ENCODE measurements around the gene CEP170.

CEP170 gene
- total RNA-seq: 91.5 to 222 (median 157) reads per million in 18 experiments

DNA sequence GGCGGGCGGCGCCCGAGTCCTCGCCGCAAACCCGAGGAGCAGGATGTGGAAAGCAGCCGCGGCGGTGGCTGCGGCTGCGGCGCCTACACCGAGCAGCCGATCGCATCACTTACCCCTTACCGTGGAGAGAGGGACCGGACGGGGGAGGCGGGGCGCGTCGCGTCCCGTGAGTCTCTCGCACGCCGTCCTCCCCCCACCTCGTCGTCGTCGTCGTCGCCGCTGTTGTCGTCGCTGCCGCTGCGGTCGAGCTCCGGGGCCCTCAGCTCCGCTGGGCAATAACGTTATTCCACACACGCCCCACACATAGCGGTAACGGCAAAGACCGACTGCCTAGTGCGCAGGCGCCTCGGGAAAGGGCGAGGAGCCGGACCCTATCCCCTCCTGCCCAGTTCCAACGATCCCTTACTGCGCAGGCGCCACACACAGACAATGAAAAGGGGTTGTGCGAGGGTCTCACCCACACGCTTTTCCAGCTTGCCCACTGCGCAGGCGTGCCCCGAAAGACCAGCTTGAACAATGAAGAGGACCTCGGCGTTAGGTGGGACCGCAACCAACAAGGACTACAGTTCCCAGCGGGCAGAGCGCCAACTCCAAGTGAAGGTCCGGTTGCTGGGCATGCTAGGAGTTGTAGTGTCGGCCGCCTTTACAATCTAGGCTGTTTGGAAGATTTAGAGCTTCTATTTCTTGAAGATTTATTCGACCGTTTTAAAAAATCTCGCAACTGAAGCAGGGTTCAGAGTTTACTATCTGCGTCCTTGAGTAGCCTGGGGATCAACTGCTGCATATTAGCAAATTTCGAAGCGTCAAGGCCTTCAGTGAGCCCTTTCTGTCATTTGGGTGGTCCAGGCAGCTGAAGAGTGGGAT, at the start of gene CEP170:
CEP170 (minus strand) TSS at position 355 of the 864 bp plus-strand sequence. CDS start 30,001 bp downstream, outside the sequence.
- DNase-seq: peak; percentile 93 to 96

DNA sequence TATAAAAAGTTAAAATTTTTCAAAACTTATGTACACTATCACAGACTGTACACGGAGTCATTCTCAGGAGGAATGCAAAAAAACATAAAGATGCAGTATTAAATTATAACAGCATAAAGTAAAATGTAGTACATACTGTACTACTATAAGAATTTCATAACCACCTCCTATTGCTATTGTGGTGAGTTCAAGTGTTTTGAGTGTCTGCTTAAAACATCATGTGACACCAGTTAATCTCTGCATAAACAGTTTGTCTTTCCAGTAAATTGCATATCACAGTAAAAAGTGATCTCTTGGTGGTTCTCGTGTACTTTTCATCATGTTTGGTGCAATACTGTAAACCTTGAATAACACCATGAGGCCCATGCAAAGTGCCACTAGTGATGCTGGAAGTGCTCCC, 46.0 kb upstream of the CEP170 start:
- DNase-seq: no peak

DNA sequence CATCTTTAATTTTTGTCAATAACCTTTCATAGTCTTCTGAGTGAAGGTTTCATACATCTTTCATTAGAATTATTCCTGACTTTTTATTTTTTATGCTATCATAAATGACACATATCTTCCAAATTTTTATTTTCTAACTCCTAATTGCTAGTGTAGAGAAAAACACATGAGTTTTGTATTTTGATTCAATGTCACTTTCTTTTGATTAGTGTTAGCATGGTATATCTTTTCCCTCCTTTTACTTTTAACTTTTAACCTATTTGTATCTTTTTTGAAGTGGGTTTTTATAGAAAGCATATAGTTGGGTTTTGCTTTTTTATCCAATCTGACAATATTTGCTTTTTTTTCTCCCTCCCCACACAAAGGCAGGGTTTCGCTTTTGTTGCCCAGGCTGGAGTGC, 44.0 kb upstream of the CEP170 start:
- no peak for DNase-seq

DNA sequence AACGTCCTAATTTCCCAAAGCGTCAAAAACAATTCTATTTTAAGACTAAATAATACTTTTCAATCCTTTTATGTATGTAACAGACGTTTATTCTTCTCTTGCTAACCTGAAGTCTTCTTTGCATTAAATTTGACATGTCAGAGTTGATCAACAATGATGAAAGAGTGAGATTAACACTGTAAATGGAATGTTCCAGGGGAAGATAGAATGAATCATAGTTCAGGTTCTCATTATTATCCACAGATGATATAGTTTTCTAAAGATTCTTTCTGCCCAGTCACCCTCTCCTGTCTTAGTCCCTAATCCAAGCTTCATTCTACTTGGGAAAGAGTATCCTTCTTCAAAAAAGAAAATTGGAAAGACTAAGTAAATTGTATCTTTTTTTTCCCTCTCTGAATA, 39.6 kb upstream of the CEP170 start:
- DNase-seq: no peak

DNA sequence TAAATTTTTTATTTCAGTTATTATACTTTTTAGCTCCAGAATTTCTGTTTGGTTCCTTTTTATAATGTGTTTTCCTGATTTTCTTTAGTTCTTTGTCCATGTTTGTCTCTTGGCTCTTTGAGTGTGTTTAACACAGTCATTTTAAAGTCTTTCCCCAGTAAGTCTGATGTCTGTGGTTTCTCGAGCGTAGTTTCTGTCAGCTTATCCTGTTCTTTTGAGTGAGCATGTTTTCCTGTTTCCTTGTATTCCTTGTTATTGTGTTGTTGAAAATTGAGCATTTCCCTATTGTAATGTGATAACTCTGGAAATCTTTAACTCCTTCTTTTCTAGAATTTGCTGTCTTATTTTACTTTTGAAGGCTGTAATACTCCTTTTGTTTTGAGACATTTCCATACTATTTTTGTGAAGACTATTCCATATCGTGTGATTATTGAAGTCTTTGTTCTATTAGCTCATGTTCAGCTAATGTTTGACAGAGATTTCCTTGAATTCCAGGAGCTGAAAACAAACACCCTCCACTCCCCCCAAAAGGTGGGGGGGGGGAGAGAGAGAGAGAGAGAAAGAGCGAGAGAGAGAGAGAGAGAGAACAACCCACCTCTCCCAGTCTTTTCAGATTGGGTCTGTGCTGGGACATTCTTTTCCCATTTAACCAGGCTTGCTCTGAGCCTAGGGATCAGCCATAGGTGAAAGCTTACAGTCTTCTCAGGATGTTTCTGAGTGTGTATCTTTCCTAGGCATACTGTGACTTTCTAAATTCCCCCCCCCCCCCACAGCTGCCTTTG, 39.1 kb upstream of the CEP170 start:
- no peak for DNase-seq

DNA sequence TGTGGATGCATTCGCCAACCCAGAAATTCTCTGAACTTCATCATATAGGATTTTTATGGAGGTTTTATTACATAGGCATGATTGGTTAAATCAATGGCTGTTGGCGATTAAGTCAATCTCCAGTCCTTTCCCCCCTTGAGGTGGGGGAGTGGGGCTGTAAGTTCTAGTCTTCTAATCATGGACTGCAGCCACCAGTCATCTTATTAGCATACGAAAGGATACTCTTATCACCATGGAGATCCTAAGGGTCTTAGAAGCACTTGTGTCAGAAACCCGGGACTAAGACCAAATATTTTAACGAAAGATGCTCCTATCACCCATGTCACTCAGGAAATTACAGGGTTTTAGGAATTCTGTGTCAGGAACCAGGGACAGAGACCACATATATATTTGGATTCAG, 37.0 kb upstream of the CEP170 start:
- DNase-seq: no peak

DNA sequence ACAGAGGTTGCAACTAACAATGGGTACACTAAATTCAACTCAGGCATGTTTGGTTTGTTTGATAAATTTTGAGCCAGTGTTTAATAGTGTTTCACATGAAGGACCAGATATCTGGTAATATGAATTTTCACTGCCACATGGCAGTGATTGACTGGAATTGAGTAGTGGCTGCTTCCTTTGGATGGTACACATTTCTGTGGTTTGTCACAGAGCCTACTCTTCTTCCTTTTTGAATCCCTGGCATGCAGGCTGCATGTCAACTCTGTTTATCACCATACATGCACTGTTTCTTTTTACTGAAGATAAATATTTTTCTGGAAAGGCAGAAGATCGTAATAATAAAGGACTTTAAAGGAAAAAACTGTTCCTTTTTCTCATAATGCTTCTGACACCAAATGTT, 36.2 kb upstream of the CEP170 start:
- no peak for DNase-seq

DNA sequence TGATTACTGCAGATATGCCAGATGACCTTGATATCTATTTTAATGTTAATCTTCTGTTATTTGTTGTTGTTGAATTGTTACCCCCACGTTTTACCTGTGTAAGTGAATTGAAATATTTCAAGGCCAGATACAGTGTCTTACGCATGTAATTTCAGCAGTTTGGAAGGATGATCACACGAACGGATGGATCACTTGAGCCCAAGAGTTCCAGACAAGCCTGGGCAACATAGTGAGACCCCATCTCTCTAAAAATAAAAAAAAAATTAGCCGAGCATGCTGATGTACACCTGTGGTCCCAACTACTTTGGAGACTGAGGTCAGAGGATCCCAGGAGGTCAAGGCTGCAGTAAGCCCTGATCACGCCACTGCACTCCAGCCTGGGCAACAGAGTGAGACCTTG, 33.0 kb upstream of the CEP170 start:
- no peak for DNase-seq

DNA sequence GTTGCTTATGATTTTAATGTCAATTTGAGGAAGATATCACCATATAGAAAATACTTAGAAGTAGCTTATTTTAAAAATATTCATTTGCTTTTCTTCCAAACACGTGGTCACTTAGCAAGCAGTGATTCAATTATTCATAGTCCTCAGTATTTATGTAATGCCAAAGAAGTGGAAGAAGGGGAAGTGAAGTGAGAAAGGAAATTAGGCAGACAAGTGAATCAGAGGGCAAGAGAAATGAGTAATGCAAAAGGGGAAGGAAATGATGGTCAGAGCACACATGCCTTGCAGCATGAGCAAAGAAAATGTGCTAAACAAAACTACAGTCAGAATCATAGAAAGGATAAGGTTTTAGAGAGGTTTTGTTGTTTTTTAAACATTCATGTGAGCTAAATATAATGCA, 32.6 kb upstream of the CEP170 start:
- peak; percentile 85 to 95 for DNase-seq

DNA sequence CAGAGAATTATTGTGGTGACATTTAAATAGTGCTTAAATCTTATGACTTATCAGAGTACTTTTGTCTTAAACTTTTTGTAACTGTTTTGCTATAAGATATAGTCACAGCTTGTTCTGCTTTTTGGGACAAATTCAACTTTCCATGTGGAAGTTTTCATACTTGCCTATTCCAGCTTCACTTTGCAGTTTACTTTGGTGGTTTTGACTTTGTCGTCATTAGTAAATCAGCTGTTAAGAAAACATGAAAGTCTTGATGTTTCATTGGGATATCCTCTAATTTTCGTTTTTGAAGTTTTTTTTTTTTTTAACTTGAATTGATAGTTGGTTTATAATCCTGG, 32.0 kb upstream of the CEP170 start:
- peak in 1 of 2 donors; percentile 23 for DNase-seq

DNA sequence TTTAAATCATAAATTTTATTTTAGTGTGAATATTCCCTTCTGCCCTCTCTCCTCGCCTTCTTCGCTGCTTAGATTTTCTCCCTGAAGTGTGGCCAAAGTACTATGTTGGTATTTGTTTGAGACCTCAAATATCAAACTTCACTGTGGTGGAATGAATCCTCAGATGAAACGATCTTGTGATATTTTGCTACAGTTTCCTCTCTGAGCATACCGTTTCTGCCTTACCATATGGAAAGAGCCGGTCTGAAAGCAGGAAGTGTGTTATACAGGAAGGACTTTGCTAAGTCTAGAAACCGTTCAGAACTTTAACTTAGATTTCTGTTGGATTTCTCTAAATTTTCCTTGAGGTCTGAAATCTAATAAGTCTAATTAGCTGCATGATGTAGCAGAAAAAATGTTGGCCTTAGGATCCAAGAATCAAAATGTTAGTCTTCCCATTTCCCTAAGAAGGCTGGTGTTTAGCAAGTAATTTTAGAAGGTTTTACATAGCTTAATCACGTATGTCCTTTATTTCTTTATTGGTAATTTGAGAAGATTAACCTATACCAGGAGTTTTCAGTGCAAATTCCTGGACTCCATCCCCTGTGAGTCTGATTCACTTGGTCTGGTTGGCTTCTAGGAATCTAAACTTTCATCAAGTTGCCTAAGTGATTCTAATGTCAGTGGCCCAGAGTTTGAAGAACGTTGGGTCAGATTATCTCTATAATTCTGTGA, 31.5 kb upstream of the CEP170 start:
- peak; percentile 69 to 77 for DNase-seq

DNA sequence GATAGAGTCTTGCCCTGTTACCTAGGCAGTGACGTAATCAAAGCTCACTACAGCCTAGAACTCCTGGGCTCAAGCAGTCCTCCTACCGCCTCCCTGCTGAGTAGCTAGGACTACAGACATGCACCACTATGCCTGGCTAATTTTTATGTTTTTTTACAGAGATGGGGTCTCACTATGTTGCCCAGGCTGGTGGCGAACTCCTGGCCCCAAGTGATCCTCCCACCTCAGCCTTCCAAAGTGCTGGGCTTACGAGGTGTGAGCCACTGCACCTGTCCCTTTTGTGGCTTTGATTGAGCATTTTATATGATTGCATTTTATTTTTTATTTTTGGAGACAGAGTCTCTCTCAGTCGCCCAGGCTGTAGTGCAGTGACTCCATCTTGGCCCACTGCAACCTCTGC, 26.6 kb upstream of the CEP170 start:
- no peak for DNase-seq

DNA sequence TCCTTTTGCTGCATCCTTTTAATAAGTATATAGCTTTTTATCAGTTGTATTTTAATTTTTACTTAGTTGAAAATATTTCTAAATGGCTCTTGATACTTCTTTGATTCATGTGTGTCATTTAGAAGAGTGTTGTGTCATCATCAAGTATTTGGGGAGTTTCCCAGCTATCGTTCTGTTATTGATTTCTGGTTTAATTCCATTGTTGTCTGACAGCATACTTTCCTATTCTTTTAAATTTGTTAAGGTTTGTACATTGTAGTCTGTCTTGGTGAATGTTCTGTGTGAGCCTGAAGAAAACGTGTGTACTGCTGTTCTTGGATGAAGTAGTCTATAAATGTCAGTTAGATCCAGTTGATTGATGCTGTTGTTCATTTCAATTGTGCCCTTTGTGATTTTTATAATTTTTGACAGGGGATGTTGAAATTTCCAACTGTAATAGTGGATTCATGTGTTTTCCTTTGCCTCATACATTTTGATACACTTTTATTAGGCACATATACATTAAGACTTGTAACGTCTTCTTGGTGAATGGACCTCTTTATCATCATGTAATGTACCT, 25.6 kb upstream of the CEP170 start:
- DNase-seq: no peak

DNA sequence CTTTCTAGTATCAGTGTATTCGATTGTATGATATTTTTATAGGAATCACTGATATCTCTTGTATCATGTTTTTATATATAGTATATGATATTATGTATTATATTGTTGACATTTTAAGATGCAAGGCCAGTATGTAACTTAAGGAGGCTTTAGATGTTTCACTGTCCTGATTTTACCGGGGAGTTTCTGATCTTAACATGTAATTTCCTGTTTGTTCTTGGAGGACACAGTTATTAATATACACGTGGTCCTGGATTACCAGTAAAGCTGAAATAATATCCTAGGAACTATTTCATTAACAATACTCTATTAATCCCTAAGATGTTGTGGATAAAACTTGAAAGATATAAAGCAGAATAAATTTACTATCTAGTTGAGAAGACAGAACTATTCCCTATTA, 20.2 kb upstream of the CEP170 start:
- no peak for DNase-seq

DNA sequence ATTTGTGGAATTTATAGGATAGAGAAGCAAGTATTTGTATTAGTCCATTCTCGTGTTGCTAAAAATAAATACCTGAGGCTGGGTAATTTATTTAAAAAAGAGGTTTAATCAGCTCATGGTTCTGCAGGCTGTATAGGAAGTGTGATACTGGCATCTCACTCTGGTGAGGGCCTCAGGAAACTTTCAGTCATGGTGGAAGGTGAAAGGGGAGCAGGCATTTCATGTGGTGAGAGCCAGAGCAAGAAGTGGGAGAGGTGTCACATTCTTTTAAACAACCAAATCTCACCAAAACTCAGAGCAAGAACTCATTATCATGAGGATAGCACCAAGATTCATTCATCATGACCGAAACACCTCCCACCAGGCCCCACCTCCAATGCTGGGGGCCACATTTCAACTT, 18.9 kb upstream of the CEP170 start:
- no peak for DNase-seq

DNA sequence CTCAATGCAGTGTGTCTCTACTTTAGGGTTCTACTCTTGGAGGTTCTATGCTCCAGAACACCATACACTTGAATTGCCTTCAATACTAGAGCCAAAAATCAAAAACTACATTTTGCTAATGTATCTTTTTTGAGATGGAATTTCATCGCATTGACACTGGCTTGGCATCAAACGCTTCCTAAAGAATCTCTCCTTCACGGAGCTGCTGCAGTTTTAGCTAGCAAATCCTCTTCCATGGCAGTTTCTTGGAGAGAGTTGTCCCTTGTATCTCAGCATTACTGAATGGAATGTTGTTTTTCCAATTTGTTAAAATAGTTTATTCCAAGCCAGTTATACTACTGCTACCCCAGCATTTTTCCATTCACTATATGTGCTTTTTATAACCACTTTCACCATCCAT, 18.4 kb upstream of the CEP170 start:
- DNase-seq: no peak

DNA sequence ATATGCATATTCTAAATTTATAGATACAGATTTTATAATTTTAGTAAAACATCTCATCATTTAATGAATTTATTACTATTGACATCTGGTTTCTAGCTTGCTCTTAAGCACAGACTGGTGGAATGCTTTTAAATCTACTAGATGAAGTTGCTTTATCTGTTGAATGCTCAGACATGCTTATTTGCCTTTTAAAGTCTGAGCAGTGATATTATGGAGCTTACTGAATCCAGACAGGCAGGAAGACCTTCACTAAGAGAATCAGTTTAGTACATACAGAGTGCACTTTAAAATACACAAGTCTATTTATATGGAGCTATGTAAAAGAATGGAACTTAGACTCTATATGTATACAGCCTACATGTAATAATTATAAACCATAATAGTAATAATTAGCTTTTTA, 17.3 kb upstream of the CEP170 start:
- DNase-seq: no peak

DNA sequence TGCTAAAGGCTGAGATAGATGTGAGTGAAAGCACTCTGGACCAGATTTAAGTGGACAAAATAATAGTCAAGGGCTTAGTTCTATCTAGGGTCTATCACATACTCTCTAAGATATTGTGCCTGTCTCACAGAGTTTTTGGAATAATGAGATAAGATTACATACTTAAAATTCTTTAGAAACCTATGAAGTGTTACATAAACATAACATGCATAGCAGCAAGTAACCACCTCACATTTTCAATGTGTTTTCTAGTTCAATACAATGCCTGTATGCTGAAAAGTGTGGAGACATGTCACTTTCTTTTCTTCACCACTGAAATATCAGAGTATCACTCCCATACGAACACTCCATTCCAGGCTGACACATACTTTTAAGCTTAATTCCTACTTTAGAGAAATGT, 16.9 kb upstream of the CEP170 start:
- DNase-seq: no peak

DNA sequence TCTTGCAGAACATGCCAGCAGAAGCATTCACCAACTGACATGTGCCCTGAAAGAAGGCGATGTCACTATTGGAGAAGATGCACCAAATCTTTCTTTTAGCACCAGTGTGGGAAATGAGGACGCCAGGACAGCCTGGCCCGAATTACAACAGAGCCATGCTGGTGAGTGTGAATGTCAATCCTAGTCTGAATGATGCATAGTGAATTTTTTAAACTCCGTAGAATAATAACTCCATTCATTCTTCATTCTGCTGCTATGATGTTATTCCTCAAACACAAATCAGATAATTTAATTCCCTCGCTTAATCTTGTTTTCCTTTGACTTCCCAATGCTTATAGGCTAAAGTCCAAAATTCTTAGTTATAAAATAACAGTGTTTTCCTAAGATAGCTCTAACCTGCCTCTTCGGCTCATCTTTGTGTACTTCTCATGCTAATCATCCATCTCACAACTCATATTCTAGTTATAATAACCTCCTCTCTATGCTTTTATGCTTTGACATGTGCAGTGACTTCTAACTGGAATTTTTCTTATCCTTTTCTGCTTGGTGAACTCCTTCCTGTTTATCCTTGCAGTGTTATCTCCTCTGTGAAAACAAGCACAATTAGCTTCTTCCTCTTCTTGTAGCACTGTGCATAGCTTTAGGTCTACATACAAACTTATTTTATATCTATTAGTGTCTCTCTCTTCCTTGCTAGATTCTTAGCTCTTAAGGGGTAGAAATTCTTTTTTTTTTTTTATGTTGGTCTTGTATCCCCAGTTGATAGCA, 15.2 kb upstream of the CEP170 start:
- DNase-seq: peak; percentile 18 to 23

DNA sequence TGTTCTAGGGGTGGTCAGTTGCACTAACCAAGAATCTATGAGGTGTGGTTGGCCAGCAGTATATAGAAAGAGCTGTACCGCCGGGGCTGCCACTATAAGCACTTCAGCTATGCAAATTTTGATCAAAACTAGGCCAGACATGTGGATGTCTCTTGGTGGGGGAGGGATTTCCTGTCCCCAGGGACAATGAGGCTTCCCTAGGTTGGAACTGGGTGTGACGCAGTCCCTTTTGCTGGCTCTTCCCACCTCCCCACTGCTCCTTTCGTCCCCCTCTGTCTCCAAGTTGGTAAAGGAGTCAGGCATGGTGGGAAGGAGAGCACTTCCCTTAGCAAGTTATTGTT, 14.3 kb upstream of the CEP170 start:
- DNase-seq: peak in 1 of 2 donors; percentile 1

DNA sequence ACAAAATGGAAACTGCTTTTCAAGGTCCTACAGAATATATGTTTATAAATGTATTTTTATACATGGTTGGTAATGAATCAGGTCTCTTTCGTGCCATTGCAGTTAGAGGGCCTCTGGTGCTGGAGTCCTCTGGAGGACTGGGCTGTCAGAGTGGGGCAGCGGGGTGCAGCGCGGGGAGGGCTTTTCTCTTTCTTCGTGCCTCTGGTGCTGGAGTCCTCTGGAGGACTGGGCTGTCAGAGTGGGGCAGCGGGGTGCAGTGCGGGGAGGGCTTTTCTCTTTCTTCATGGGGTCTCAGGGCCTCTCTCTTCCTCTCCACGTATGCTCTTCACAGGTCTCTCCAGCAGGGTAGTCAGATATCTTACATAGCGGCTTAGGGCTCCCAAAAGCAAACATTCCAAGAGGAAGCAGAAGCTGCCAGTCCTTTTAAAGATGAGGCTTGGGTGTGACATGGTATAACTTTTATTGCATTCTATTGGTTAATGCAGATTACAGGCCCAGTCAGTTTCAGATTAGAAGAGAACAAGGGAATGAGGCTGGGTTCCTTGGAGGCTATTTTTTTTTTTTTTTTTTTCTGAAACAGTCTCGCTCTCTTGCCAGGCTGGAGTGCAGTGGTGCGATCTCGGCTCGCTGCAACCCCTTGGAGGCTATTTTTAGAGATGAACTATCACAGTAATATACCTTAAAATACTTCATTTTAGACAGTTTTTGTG, 13.8 kb upstream of the CEP170 start:
- DNase-seq: peak; percentile 10 to 34
